WI38 (cell line): ENCODE measurements around the gene DCTN4.
"Not testable (repeated sequence)": the region's sequence is repeated elsewhere in the genome, so short reads cannot be mapped to it uniquely, and the experiment has no call there.

Experiments
- H3K4me3 ChIP-seq: 2 replicates; pipeline ENCODE4 v1.5.1; 2011; ENCODE audit warnings: low read depth, mild to moderate bottlenecking, control low read depth, low read length
- TF ChIP-seq, protein P1 (sequence below): IDR thresholded peaks from 2 replicates; pipeline ENCODE4 v1.5.1; 2012; ENCODE audit warnings: low read depth, mild to moderate bottlenecking, control low read depth, low read length

The DCTN4 gene

DNA sequence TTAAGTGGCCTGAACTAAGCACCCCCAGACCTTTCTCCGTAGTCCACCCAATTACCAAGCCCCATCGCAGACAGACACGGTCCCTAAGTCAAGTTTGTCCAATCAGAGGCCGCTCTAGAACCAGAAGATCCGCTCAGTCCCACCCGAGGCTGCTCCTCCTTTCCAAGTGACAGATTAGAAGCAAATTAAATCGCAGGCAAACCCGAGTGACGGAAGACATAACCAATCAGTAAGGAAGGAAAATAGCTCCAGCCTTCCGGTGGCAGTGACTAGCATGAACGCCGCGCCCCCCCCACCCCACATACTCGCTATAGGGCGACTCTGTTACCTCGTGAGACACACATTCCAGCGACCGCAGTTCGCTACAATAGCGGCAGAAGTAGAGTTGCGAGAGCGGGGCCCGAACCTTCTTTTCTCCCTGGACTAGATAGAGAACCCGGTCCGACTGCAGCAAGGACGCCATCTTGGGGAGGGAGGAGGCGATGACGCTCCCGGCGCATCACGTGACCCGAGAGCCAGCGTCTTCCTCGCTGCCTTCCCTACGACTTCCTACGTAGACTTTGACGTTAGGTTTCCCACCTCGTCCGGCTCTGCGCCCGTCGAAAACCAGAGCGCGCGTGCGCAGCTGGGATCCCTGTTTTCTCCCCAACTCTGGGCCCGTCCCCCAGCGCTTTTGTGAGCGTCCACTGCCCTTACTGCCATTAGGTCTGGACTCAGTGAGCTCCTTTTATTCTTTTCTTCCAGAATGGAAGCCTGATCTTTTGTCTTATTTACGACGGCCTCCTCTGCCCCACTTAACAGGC, at the start of gene DCTN4:
Gene DCTN4 (minus strand): TSS at position 487 of the 803 bp plus-strand sequence. CDS start 24 bp downstream, at position 463.
- peak within 1 kb of the TSS; percentile 76 for H3K4me3 ChIP-seq
- TF ChIP-seq, protein P1, sequence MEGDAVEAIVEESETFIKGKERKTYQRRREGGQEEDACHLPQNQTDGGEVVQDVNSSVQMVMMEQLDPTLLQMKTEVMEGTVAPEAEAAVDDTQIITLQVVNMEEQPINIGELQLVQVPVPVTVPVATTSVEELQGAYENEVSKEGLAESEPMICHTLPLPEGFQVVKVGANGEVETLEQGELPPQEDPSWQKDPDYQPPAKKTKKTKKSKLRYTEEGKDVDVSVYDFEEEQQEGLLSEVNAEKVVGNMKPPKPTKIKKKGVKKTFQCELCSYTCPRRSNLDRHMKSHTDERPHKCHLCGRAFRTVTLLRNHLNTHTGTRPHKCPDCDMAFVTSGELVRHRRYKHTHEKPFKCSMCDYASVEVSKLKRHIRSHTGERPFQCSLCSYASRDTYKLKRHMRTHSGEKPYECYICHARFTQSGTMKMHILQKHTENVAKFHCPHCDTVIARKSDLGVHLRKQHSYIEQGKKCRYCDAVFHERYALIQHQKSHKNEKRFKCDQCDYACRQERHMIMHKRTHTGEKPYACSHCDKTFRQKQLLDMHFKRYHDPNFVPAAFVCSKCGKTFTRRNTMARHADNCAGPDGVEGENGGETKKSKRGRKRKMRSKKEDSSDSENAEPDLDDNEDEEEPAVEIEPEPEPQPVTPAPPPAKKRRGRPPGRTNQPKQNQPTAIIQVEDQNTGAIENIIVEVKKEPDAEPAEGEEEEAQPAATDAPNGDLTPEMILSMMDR: no peak

- no peak overlapping the region for H3K4me3 ChIP-seq
- TF ChIP-seq, protein P1: no peak
Observed at GRCh38 chr5:150804388-150804787, 45.6 kb upstream of the DCTN4 start.

DNA sequence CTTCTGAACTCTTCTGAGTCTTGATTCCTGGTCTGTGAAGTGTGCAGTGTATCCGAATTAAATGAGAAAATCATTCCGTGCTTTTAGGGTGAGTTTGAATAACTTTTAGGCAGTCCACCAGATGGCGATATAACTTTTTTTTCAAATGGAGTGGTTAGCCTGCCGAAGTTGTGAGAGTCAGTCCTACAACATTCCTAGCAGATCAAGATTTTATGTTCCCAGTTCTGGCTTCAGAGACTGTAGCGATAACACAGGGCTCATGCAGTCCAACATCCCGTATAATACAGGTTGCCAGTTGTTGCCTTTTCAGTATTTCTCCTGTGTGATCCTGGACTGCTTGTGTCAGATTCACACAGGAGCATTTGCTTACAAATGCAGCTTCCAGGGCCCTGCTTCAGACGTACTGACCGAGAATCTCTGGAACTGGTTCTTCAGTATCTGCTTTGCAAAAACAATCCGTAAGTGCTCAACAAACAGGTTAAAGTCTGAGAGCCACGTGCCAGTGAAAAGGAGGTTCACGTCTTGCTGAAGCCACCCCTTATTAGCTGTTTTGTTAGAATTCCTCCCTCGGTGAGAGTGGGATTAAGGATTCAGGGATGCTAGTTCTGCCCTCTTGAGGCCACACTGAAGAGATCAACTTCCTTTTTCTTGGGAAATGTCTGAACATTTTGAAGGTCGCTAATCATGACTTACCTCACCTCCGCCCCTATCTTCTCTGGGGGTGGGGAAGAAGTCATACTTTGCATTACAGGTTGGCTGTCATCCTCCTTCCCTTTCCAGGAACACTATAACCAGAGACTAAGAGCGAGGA, 42.5 kb upstream of the DCTN4 start:
- H3K4me3 ChIP-seq: peak overlapping the region; percentile 20
- TF ChIP-seq, protein P1: peak; percentile 48

DNA sequence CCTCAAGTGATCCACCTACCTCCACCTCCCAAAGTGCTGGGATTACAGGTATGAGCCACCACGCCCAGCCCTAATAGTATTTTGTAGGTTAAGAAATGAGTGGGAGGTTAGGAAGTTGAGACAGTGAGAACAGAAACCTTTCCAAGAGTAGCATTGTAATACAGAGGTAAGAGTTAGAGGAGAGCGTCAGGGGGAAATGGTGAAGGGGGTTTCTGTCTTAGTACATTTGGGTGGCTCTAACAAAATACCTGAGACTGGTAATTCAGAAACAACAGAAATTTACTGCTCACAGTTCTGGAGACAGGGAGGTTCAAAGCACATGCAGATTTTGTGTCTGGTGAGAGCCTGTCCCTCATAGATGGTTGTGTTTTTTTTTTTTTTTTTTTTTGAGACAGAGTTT, 38.6 kb upstream of the DCTN4 start:
- TF ChIP-seq, protein P1: no peak
- no peak overlapping the region for H3K4me3 ChIP-seq

DNA sequence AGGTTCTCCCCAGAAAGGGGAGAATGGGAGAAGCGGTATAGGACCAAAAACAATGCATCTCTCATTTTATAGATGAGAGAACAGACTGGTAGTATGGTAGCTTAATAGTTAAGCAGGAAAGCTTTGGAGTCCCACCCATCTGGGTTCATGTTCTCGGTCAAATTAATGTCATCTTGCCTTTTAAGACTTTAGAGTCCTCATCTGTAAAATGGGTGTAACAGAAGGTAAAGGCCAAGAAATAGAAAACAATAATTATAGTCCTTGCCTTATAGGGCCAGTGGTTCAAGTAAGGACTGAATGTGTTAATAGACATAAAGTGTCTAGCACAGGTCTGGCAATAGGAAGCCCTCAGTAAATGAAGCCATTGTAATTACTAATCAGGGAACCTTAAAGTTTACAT, 36.1 kb upstream of the DCTN4 start:
- no peak overlapping the region for H3K4me3 ChIP-seq
- TF ChIP-seq, protein P1: no peak

- H3K4me3 ChIP-seq: not testable (repeated sequence)
Observed at GRCh38 chr5:150793423-150793888, 34.6 kb upstream of the DCTN4 start.

DNA sequence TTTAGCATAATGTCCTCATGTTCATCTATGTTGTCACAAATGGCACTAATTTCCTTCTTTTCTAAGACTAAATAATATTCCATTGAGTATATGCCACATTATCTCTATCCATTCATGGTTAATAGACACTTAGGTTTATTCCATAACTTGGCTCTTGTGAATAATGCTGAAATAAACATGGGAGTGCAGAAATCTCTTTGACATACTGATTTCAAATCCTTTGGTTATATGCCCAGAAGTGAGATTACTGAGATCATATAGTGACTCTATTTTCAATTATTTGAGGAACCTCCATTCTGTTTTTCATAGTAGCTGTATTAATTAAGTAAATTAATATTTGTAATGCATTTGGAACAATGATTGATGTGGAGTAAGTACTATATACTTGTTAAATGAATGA, 32.7 kb upstream of the DCTN4 start:
- TF ChIP-seq, protein P1: no peak
- H3K4me3 ChIP-seq: no peak overlapping the region
